Fibroblast of skin of left biceps (primary cell): Measurements from ENCODE around the gene ANGPTL2.

Experiments
- DNase-seq, 2 experiments: peaks; one replicate each; pipeline ENCODE4 v3.0.0-alpha.2; 2013; ENCODE audit warnings: low read depth in 2 of 2

Gene ANGPTL2

GRCh38 chr9:127096208-127096607 is 26.2 kb downstream of the ANGPTL2 start:
- DNase-seq, result no peak

DNA sequence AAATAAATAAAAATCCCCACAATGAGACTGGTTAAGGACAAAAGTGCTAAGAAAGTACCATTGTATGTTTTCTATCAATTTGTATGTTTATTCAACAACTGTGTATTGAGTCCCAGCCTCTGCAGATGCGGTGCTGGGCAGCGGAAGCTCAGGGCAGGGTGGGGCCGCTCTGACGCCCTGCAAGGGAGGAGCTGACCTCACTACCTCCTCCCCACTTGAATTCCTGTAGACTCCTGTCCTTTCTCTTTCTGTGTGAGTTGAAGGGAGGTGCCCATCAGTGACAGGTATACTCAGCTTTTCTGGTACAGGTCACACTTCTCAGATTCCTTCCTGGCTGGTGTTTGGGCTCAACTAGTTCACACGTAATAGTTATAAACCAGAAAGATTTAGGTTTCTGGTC is 27.0 kb downstream of the ANGPTL2 start:
- DNase-seq, result no peak

GRCh38 chr9:127093319-127094020 is 29.0 kb downstream of the ANGPTL2 start:
- DNase-seq, result no peak

DNA sequence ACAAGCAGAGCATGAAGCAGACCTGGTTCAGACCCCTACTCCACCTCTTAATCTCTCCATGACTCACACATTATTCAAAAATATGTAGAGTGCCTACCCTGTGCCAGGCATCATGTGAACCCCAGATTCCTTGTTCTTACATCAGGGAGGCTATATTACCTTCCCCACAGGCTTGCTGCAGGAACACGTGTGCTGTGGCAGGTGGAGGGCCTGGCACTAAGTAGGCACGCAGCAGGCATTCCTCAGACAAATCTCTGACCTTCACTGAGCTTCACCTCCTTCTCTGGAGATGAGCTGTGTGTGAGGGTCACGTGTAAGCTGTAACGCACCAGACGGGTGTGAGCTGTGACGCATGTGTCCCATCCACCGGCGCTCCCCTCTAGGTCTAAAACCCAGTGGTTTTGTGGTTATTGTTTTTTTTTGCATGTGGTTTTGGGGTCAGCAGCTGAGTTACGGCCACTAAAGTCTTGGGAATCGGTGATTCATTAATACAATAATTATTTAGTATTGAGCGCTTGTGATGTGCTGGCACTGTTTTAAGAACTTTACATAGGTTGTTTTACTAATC is 30.3 kb downstream of the ANGPTL2 start:
- DNase-seq, result no peak

DNA sequence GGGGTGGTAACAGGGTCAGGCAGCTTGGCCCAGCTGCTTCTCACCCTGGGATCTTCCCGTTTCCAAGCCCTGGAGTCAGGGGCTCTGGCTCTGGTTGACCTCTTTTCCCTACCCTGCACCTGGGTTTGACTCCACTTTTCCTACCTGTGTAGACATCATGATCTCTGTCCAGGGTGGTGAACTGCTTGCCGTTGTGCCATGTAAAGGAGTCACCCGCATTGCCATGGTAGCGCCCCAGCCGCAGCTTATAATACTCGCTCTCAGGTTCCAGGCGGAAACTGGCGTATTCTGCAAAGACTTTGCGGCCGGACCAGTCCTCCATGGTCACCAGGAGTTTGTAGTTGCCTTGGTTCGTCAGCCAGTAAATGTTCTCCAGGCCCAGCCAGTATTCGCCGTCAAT is 30.9 kb downstream of the ANGPTL2 start:
- no peak for DNase-seq

- DNase-seq, result no peak
These were observed 32.0 kb downstream of the ANGPTL2 start for GRCh38 chr9:127090341-127090985.

DNA sequence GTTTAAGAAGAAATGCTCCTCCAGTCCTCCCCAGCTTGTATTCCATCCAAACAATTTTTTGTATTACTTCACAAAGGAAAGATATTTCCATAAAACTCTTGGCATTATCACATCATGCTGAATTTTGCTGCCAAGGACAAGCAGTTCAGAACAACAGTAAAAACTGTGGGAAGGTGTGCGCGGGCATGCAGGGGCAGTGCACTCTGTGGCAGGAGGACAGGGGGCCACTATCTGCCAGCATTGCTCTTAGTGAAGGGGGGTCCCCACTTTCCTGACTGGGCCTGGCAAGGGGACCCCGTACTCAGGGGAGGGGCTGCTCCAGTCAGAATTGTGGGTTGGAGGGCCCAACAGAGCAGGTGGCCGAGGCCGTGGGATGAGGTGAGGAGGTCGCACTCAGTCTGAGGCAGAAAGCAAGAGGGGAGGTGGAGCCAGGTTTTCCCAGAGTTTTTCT is 32.8 kb downstream of the ANGPTL2 start:
- no peak for DNase-seq

- no peak for DNase-seq
These were observed 33.5 kb downstream of the ANGPTL2 start for GRCh38 chr9:127088724-127089615.

DNA sequence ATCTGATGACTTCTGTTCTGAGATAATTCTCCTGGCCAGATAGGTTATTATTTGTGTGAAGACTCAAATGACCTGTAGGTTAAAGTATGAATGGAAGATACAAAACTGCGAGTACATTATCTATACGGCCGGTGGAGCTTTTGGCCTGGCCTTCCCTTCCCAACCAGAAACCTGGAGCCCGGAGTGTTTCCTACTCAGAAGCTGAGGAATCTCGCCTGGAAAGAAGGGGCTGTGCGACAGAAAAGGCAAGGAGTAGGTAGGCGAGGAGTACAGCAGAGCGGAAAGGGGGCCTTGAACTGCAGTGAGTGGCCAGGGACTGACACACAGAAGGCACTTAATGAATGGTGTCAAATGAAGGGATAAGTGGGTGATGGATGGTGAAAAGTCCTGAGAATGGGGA is 34.6 kb downstream of the ANGPTL2 start:
- DNase-seq, result no peak

GRCh38 chr9:127087411-127087810 is 35.0 kb downstream of the ANGPTL2 start:
- no peak for DNase-seq

DNA sequence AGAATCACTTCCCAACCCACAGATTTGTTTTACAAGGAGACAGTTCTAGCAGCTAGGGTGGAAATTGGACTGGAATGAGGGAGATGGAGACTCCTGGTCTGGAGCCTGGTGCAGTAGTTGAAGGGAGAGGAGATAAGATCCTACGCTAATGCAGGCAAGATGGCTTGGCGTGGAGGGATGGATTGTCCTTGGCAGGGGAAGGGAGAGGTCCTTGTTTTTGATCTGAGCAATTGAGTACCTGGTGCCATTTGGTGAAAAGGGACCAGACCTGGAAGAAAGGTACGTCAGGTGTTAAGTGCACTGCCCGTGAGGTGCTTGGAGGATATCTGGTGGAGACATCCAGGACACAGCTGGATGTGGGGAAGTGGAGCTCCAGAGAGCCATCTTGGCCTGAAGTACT is 35.7 kb downstream of the ANGPTL2 start:
- DNase-seq, result no peak

DNA sequence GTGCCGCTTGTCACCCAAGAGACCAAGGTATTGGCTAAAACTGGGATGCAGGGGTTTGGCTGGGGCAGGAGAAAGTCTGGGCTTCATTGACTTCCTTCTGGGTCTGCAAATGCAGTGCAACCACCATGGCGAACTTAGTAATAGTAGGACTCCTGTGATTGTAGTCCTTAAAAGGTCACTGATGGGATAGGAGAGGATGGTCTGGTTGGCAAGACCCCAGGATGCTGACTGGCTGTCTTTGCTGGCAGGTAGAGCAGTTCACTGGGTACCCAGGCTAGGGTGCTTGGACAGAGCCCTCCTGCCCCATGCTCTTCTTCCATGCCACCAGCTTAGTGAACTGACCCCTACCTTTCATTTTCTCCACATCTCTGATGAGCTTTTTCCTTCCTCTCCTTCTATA is 37.2 kb downstream of the ANGPTL2 start:
- no peak for DNase-seq

GRCh38 chr9:127084076-127085039 is 38.1 kb downstream of the ANGPTL2 start:
- no peak for DNase-seq

DNA sequence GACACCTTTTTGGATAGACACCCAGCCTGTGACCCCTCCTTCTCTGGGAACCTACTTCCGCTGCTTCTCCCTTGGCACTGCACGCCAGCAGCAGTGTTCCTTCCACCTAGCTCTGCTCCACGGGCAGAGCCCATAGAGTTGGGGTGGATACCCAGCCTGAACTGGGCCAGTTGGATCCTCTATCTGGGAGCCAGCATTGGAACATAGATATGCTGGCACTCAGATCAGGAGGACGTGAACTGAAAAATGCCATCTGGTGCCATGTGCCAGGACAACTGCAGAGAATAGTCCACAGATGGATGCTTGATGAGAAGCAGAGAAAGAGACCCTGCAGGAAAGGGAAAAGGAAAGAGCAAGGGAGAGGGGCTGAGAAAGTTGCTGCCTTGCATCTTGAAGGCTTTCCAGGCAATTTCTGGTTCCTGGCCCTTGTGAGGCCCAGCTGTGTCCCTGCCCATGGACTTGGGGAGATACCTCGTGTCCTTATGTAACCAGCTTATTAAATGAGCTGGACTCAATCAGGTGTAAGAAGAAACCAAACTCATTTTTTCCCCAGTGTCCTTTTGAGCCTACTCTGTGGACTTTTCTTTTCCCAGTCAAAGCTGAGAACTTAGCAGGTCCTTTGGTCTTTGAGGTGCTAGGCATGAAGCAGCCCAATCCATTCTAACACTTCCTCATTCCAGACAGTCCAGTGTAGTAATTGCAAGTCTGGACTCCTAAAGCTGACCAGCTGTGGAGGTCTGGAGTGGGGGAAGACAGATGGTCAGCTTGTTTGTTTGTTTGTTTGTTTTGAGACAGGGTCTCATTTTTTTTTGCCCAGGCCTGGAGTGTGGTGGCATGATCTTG is 39.1 kb downstream of the ANGPTL2 start:
- no peak for DNase-seq

DNA sequence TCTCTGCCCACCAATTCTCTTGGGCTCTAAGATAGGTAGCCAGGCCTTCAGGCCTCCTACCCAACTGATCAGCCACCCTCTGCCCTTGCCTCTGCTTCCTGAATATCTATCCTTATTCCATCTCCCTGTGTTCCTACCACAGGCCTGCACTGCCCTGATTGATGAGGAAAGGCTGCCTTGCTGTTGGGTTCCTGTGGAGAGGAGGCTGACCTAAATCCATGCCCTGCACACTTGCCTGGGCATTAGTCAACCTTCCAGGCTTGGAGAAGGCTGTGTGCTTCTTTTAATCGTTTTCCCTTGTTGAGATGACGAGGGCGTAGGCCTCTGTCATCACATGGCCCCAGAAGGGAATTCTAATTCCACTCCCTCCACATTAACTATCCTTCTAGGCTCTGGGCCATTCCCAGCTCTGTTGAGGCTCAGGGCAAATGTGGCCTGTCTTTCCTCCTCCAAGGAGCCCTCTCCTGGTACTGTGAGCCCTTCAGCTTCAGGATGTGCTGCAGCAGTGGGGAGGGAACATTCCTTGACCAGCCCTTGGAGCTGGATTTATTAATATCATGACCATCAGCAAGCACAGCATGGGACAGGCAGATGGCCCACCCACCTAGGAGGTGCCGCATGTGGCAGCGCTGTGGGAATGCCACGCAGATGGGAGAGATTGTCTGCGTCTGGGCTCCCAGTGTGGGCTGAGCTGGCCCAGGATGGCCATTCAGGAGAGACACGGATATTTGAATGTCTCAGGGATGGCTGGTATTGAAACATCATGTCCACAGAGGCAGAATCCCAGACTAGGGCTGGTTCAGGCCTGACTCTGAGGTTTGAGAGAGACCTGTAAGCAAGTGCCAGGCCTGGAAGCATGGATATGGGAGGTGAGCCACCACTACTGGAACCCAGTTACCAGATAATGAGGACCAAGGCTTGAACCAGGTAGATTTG is 40.9 kb downstream of the ANGPTL2 start:
- DNase-seq, result no peak

GRCh38 chr9:127079446-127080140 is 42.8 kb downstream of the ANGPTL2 start:
- no peak for DNase-seq

GRCh38 chr9:127078988-127079387 is 43.4 kb downstream of the ANGPTL2 start:
- no peak for DNase-seq

- no peak for DNase-seq
These were observed 44.1 kb downstream of the ANGPTL2 start for GRCh38 chr9:127078336-127078735.

DNA sequence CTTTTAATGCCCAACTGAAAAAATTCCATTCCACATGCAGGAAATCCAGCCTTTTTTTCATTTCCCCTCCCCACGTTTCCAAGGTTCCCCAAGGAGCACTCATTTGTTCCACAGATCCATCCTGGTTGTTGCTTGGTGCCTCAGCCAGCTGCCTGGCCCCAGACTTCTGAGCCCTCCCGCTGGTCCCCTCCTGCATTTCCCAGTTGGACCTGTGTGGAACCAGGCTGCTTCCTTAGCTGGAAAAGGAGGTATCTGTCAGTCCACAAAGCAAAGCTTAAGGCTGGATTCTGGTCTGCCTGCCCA is 44.8 kb downstream of the ANGPTL2 start:
- no peak for DNase-seq
